Peyer's patch (tissue), 4 donors: ENCODE measurements around the gene VAPA.

Experiments used
- CTCF ChIP-seq, 6 experiments: fragments of 450-650 bp in 4 of 6; fragments of 200-600 bp in 2 of 6; sonication (generic) in 1 of 6; IDR thresholded peaks; one replicate each; pipeline ENCODE4 v1.5.1; 2017 to 2019; ENCODE audit warnings: antibody characterized with exemption in 6 of 6, mild to moderate bottlenecking in 3 of 6, moderate library complexity in 1 of 6
- POLR2A ChIP-seq, 2 donors: fragments of 450-650 bp; IDR thresholded peaks; one replicate each; pipeline ENCODE4 v1.5.1; 2017; ENCODE audit warnings: antibody characterized with exemption in 2 of 2, mild to moderate bottlenecking in 2 of 2, moderate library complexity in 2 of 2

- TF ChIP-seq CTCF (IDR thresholded peaks at IDR 0.05) = no peak
- TF ChIP-seq POLR2A (IDR thresholded peaks at IDR 0.05) = no peak
Measured at GRCh38 chr18:9877655-9878014, 36.2 kb upstream of the VAPA start.
